HepG2 (cell line): ENCODE measurements around the gene AGAP1. TPM values are rescaled to one million over a fixed set of nuclear protein-coding genes. Genes with fewer than 3 reads are reported as not detected.

Experiments
- ASH2L ChIP-seq: fragments of 300-600, 200-600 bp; sonication (generic); IDR thresholded peaks from 2 replicates; pipeline ENCODE4 v1.7.0; 2017; ENCODE audit warnings: low read depth, mild to moderate bottlenecking, moderate library complexity, mixed read lengths, low read length; ENCODE audit not compliant: insufficient read length
- ATAD3A ChIP-seq: sonication (generic); formaldehyde crosslinking; IDR thresholded peaks from 2 replicates; pipeline ENCODE4 v1.4.0; 2020; ENCODE audit warnings: missing genetic modification reagents
- ETV5 ChIP-seq: IDR thresholded peaks from 2 replicates; pipeline ENCODE4 v1.6.1; 2018; ENCODE audit warnings: missing biosample characterization, missing genetic modification reagents, inconsistent platforms, borderline replicate concordance
- FOXJ3 ChIP-seq: sonication (generic); formaldehyde crosslinking; IDR thresholded peaks from 2 replicates; pipeline ENCODE4 v1.4.0; 2020; ENCODE audit warnings: missing genetic modification reagents, mild to moderate bottlenecking, borderline replicate concordance
- HNRNPLL ChIP-seq: fragments of 200-400 bp; formaldehyde crosslinking; IDR thresholded peaks from 2 replicates; pipeline ENCODE4 v1.6.1; 2017; ENCODE audit warnings: mild to moderate bottlenecking, low read depth, low read length; ENCODE audit not compliant: poor library complexity, severe bottlenecking
- KMT2A ChIP-seq: sonication (generic); formaldehyde crosslinking; IDR thresholded peaks from 2 replicates; pipeline ENCODE4 v1.4.0; 2020; ENCODE audit warnings: missing genetic modification reagents
- MAX ChIP-seq: IDR thresholded peaks from 2 replicates; pipeline ENCODE4 v1.6.1; 2012; ENCODE audit warnings: inconsistent platforms
- MZF1 ChIP-seq: sonication (generic); formaldehyde crosslinking; IDR thresholded peaks from 2 replicates; pipeline ENCODE4 v1.8.1; 2023; ENCODE audit warnings: mild to moderate bottlenecking, missing genetic modification reagents, borderline replicate concordance
- NRL ChIP-seq: sonication (generic); formaldehyde crosslinking; IDR thresholded peaks from 2 replicates; pipeline ENCODE4 v1.5.0; 2020; ENCODE audit warnings: missing genetic modification reagents, mild to moderate bottlenecking, moderate library complexity, borderline replicate concordance
- PHF20 ChIP-seq: sonication (generic); formaldehyde crosslinking; IDR thresholded peaks from 2 replicates; pipeline ENCODE4 v1.5.0; 2020; ENCODE audit warnings: mild to moderate bottlenecking, missing genetic modification reagents
- RARA ChIP-seq: IDR thresholded peaks from 2 replicates; pipeline ENCODE4 v1.6.1; 2016; ENCODE audit warnings: missing genetic modification reagents, missing compliant biosample characterization
- SRSF1 ChIP-seq: fragments of 200-400 bp; formaldehyde crosslinking; optimal IDR thresholded peaks from 2 replicates; pipeline ENCODE3; 2017; ENCODE audit warnings: mild to moderate bottlenecking, low read depth, low read length, moderate library complexity
- TAF15 ChIP-seq: fragments of 200-400 bp; formaldehyde crosslinking; IDR thresholded peaks from one replicate; pipeline ENCODE4 v1.6.1; 2018; ENCODE audit warnings: mild to moderate bottlenecking, low read depth, low read length; ENCODE audit not compliant: poor library complexity, severe bottlenecking
- ZBTB3 ChIP-seq: sonication (generic); formaldehyde crosslinking; IDR thresholded peaks from 2 replicates; pipeline ENCODE4 v1.4.0; 2020; ENCODE audit warnings: low read depth, mild to moderate bottlenecking, moderate library complexity, missing genetic modification reagents, borderline replicate concordance
- ZBTB33 ChIP-seq: sonication (generic); formaldehyde crosslinking; IDR thresholded peaks from 2 replicates; pipeline ENCODE4 v1.4.0; 2020; ENCODE audit warnings: missing genetic modification reagents
- ZKSCAN5 ChIP-seq: sonication (generic); formaldehyde crosslinking; IDR thresholded peaks from 2 replicates; pipeline ENCODE4 v1.5.1; 2020; ENCODE audit warnings: mild to moderate bottlenecking, missing genetic modification reagents
- ZNF124 ChIP-seq: sonication (generic); formaldehyde crosslinking; IDR thresholded peaks from 2 replicates; pipeline ENCODE4 v1.4.0; 2020; ENCODE audit warnings: missing genetic modification reagents
- ZNF296 ChIP-seq: sonication (generic); formaldehyde crosslinking; conservative IDR thresholded peaks from 2 replicates; pipeline ENCODE4 v1.5.0; 2020; ENCODE audit warnings: mild to moderate bottlenecking, missing genetic modification reagents
- ZNF326 ChIP-seq: sonication (generic); formaldehyde crosslinking; IDR thresholded peaks from 2 replicates; pipeline ENCODE4 v1.4.0; 2020; ENCODE audit warnings: missing genetic modification reagents, borderline replicate concordance
- ZNF329 ChIP-seq: sonication (generic); formaldehyde crosslinking; IDR thresholded peaks from 2 replicates; pipeline ENCODE4 v1.9.0; 2021; ENCODE audit warnings: low read depth, mild to moderate bottlenecking, missing genetic modification reagents
- ZNF547 ChIP-seq: sonication (generic); formaldehyde crosslinking; IDR thresholded peaks from 2 replicates; pipeline ENCODE4 v1.5.1; 2020; ENCODE audit warnings: mild to moderate bottlenecking, missing genetic modification reagents
- ZNF570 ChIP-seq: sonication (generic); formaldehyde crosslinking; IDR thresholded peaks from 2 replicates; pipeline ENCODE4 v1.4.0; 2020; ENCODE audit warnings: mild to moderate bottlenecking, missing genetic modification reagents, borderline replicate concordance
- ZNF724P ChIP-seq: sonication (generic); formaldehyde crosslinking; IDR thresholded peaks from 2 replicates; pipeline ENCODE4 v1.8.0; 2022; ENCODE audit warnings: missing genetic modification reagents, borderline replicate concordance
- ZNF841 ChIP-seq: sonication (generic); formaldehyde crosslinking; IDR thresholded peaks from 2 replicates; pipeline ENCODE4 v1.8.1; 2023; ENCODE audit warnings: missing genetic modification reagents, borderline replicate concordance
- polyA plus RNA-seq, 8 experiments: library from polyadenylated mRNA; depleted of rRNA in 3 of 8; stranded (reverse) in 7 of 8; unstranded in 1 of 8; fragments of >200 nt; fragmentation: Illumina TruSeq in 4 of 8; extraction: Trizol in 4 of 8; gene quantifications; 2 replicates each; pipeline versions ENCODE4 v1.2.1 to v1.2.3, GENCODE V29; 2011 to 2016; ENCODE audit warnings: low read depth in 4 of 8, missing spikeins in 1 of 8, mixed read lengths in 1 of 8; ENCODE audit not compliant: insufficient read depth in 1 of 8
- total RNA-seq, 5 experiments: library from RNA; depleted of rRNA; stranded (reverse); fragments of >200 nt; fragmentation: Illumina TruSeq; extraction: Trizol; gene quantifications; 2 replicates each; pipeline ENCODE4 v1.2.3, GENCODE V29; 2016; ENCODE audit warnings: low read depth in 1 of 5

AGAP1 gene
- total and polyA plus RNA-seq, 2 of the 13 experiments (the other 11 are each of a cell fraction or from before 2014, with no cell fraction given): 21.2 to 32.7 TPM

GRCh38 chr2:236008857-236009256 lies 515.0 kb downstream of the AGAP1 start (continued):
- TF ChIP-seq ZNF329 (no peak), FOXJ3 (CRISPR knock-in tag) (no peak), NRL (CRISPR knock-in tag) (no peak), KMT2A (CRISPR knock-in tag) (no peak), ATAD3A (CRISPR knock-in tag) (no peak), ZNF570 (CRISPR knock-in tag) (no peak), ZNF841 (CRISPR knock-in tag) (no peak), ETV5 (CRISPR knock-in tag) (no peak), ZNF296 (CRISPR knock-in tag) (no peak), TAF15 (no peak), ZBTB3 (no peak), MAX (peak; percentile 78), ZNF326 (CRISPR knock-in tag) (no peak), ZBTB33 (CRISPR knock-in tag) (peak; percentile 99), RARA (CRISPR knock-in tag) (peak; percentile 53), ZKSCAN5 (CRISPR knock-in tag) (no peak), PHF20 (CRISPR knock-in tag) (no peak), ZNF547 (CRISPR knock-in tag) (no peak), MZF1 (no peak), ZNF724P (CRISPR knock-in tag) (no peak), ASH2L (no peak), ZNF124 (CRISPR knock-in tag) (no peak), HNRNPLL (no peak), SRSF1 (no peak)
